ENCODE results near the gene IGSF3.

IGSF3 gene

GRCh38 chr1:116585886-116586285 is 81.6 kb downstream of the IGSF3 start:
- no peak for DNase-seq (ENCODE audit: extremely low read depth, low read depth)
- no peak overlapping the region for H3K4me3 ChIP-seq (replicated peaks; ENCODE audit: low read depth, low read length)
- TF ChIP-seq CTCF (IDR thresholded peaks at IDR 0.05; ENCODE audit: low read depth, low read length, missing control alignments) = no peak

- no peak for DNase-seq (ENCODE audit: extremely low read depth, low read depth)
- no peak for TF ChIP-seq CTCF (IDR thresholded peaks at IDR 0.05; ENCODE audit: low read depth, low read length, missing control alignments)
- H3K4me3 ChIP-seq (replicated peaks; ENCODE audit: low read depth, low read length) = no peak overlapping the region
Observed at GRCh38 chr1:116581323-116581885, 86.1 kb downstream of the IGSF3 start.

- no peak for DNase-seq (ENCODE audit: extremely low read depth, low read depth)
- H3K4me3 ChIP-seq (replicated peaks; ENCODE audit: low read depth, low read length) = no peak overlapping the region
- TF ChIP-seq CTCF (IDR thresholded peaks at IDR 0.05; ENCODE audit: low read depth, low read length, missing control alignments) = no peak
Observed at GRCh38 chr1:116580446-116581322, 86.8 kb downstream of the IGSF3 start.

- no peak overlapping the region for H3K4me3 ChIP-seq (replicated peaks; ENCODE audit: low read depth, low read length)
- DNase-seq (ENCODE audit: extremely low read depth, low read depth) = no peak
- no peak for TF ChIP-seq CTCF (IDR thresholded peaks at IDR 0.05; ENCODE audit: low read depth, low read length, missing control alignments)
Observed at GRCh38 chr1:116579259-116579875, 88.2 kb downstream of the IGSF3 start.

DNA sequence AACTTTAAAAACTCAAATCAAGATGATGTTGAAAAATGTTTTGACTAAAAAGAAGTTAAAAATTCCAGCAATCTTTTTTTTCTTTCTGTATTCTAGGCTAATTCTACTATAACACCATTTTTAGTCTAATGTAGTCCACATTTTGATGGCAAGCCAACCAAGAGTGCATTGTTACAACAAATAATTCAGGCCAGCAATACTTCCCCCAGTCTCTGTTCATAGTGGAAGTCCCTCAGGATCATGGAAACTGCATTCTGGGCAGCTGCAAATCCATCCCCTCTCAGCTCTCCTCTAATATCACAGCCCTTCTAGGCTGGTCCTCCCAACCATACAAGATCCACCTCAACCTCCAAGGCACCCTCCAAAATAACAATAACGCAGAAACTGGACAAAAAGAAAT is 89.0 kb downstream of the IGSF3 start:
- no peak for DNase-seq (ENCODE audit: extremely low read depth, low read depth)
- no peak overlapping the region for H3K4me3 ChIP-seq (replicated peaks; ENCODE audit: low read depth, low read length)
- TF ChIP-seq CTCF (IDR thresholded peaks at IDR 0.05; ENCODE audit: low read depth, low read length, missing control alignments) = no peak

GRCh38 chr1:116577759-116578314 is 89.7 kb downstream of the IGSF3 start:
- no peak for TF ChIP-seq CTCF (IDR thresholded peaks at IDR 0.05; ENCODE audit: low read depth, low read length, missing control alignments)
- H3K4me3 ChIP-seq (replicated peaks; ENCODE audit: low read depth, low read length) = no peak overlapping the region
- no peak for DNase-seq (ENCODE audit: extremely low read depth, low read depth)
